HL-60 (cell line): ENCODE data around the gene DCT.

ENCODE experiments used
- DNase-seq, 2 experiments: peaks; one replicate each; pipeline ENCODE4 v3.0.0-alpha.2; 2010 to 2020; ENCODE audit warnings: low read depth in 1 of 2, low spot score in 1 of 2
- H3K27ac ChIP-seq: fragments of 250-450 bp; sonication (Bioruptor Pico); replicated peaks from 2 replicates; pipeline ENCODE4 v1.5.1; 2020; ENCODE audit warnings: mild to moderate bottlenecking, moderate library complexity
- H3K27me3 ChIP-seq: fragments of 250-450 bp; sonication (Bioruptor Pico); 2 replicates; pipeline ENCODE4 v1.5.1; 2021; ENCODE audit warnings: mild to moderate bottlenecking, moderate library complexity; ENCODE audit not compliant: insufficient read depth, poor library complexity, severe bottlenecking
- H3K4me3 ChIP-seq: replicated peaks from 2 replicates; pipeline ENCODE4 v1.5.1; 2011; ENCODE audit warnings: mild to moderate bottlenecking, control low read depth, low read length; ENCODE audit not compliant: insufficient read depth
- CTCF ChIP-seq: IDR thresholded peaks from one replicate; pipeline ENCODE4 v1.5.1; 2011; ENCODE audit warnings: low read length, control low read depth, inconsistent platforms; ENCODE audit not compliant: insufficient read depth
- GABPA ChIP-seq: IDR thresholded peaks from 2 replicates; pipeline ENCODE4 v1.6.1; 2012; ENCODE audit warnings: low read depth
- POLR2AphosphoS5 ChIP-seq: IDR thresholded peaks from 2 replicates; pipeline ENCODE4 v1.6.1; 2012; ENCODE audit warnings: low read depth
- REST ChIP-seq: IDR thresholded peaks from 2 replicates; pipeline ENCODE4 v1.6.1; 2012; ENCODE audit warnings: low read depth; ENCODE audit not compliant: insufficient replicate concordance
- SPI1 ChIP-seq: IDR thresholded peaks from 2 replicates; pipeline ENCODE4 v1.6.1; 2012; ENCODE audit warnings: low read depth, mild to moderate bottlenecking, borderline replicate concordance

DCT gene

GRCh38 chr13:94455414-94455813, 24.1 kb downstream of the DCT start:
- TF ChIP-seq GABPA (no peak), SPI1 (no peak), REST (no peak), CTCF (no peak), POLR2AphosphoS5 (no peak)
- Histone ChIP-seq H3K4me3 (no peak overlapping the region), H3K27ac (no peak overlapping the region), H3K27me3 (no peaks in the 10 kb centered on the region)
- no peak for DNase-seq

GRCh38 chr13:94454906-94455305, 24.6 kb downstream of the DCT start:
- TF ChIP-seq REST (no peak), SPI1 (no peak), CTCF (no peak), GABPA (no peak), POLR2AphosphoS5 (no peak)
- H3K4me3 ChIP-seq = no peak overlapping the region
- no peaks in the 10 kb centered on the region for H3K27me3 ChIP-seq
- no peak overlapping the region for H3K27ac ChIP-seq
- DNase-seq = no peak

- no peaks in the 10 kb centered on the region for H3K27me3 ChIP-seq
- no peak for DNase-seq
- no peak overlapping the region for H3K4me3 ChIP-seq
- TF ChIP-seq POLR2AphosphoS5 (no peak), CTCF (no peak), SPI1 (no peak), REST (no peak), GABPA (no peak)
- no peak overlapping the region for H3K27ac ChIP-seq
Measured at GRCh38 chr13:94454334-94454733, 25.1 kb downstream of the DCT start.
